Activated naive CD4-positive, alpha-beta T cell treated with Interleukin-2 at 50 U/mL for 16 hours (primary cell): ENCODE results near the gene RBM27.
A peak's percentile ranks its signal among the peaks of the same experiment; 100 is the strongest.
"Not testable (repeated sequence)": the region's sequence is repeated elsewhere in the genome, so short reads cannot be mapped to it uniquely, and the experiment has no call there.

Source experiments
- DNase-seq: peaks from one replicate; pipeline ENCODE4 v3.0.0-alpha.2; 2020

Gene RBM27, protein sequence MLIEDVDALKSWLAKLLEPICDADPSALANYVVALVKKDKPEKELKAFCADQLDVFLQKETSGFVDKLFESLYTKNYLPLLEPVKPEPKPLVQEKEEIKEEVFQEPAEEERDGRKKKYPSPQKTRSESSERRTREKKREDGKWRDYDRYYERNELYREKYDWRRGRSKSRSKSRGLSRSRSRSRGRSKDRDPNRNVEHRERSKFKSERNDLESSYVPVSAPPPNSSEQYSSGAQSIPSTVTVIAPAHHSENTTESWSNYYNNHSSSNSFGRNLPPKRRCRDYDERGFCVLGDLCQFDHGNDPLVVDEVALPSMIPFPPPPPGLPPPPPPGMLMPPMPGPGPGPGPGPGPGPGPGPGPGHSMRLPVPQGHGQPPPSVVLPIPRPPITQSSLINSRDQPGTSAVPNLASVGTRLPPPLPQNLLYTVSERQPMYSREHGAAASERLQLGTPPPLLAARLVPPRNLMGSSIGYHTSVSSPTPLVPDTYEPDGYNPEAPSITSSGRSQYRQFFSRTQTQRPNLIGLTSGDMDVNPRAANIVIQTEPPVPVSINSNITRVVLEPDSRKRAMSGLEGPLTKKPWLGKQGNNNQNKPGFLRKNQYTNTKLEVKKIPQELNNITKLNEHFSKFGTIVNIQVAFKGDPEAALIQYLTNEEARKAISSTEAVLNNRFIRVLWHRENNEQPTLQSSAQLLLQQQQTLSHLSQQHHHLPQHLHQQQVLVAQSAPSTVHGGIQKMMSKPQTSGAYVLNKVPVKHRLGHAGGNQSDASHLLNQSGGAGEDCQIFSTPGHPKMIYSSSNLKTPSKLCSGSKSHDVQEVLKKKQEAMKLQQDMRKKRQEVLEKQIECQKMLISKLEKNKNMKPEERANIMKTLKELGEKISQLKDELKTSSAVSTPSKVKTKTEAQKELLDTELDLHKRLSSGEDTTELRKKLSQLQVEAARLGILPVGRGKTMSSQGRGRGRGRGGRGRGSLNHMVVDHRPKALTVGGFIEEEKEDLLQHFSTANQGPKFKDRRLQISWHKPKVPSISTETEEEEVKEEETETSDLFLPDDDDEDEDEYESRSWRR

DNA sequence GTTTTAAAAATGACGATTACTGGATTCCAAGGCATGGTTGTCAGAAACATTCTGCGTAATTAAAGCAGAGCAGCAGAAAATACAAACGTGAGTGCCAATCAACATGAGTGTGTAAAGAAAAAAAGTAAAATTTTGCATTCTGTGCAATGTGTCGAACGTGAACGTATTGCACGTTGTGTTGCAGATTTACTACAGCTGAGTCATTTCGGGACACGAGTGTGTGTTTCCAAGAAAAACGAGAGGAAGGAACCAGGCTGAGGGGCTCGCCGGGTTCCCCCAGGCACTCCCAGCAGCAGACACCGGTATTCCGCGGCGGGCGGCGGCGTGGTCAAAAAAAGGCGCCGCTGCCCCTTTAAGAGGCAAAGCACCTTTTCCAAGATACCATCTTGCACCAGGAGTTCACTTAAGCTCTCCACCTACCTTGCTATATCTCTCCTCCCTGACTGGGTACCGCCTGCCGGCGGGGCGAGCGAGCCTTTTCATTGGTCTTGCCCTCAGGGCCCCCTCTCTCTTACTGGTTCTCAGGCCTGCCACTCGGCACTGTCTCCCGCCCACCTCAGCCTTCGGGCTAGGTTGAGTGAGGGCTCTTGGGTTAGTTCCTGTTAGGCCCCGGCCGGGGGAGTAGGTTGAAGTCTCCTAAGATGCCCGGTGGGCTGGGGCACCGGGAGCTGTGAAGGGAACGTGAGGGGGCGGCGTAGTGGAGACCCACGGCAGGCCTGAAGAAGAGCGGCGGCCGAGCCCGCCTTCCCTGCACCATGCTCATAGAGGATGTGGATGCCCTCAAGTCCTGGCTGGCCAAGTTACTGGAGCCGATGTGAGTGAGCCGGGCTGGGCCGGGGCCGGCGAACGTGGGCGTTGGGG lies at the start of gene RBM27:
RBM27 (plus strand) TSS at position 595 of the 861 bp plus-strand sequence; CDS start at position 756, 161 bp downstream.
- peak; percentile 98 for DNase-seq

DNA sequence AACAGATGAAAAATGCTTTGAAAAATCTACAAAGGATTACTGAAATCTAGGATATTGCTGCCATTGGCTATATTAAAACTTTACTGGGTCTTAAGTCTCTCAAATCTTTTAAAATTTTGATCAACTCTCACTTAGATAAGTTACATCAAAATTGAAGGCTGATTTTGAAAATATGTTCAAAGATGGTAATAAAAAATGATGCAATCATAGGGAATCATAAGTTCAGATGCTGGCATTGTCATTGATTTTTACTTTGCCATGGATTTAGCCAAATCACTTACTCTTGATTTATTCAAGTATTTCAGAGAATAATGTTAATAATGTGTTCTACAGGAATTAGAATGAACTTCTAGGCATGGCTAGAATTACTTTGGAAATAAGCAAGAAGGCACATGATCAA lies 45.1 kb upstream of the RBM27 start:
- DNase-seq, result no peak

DNA sequence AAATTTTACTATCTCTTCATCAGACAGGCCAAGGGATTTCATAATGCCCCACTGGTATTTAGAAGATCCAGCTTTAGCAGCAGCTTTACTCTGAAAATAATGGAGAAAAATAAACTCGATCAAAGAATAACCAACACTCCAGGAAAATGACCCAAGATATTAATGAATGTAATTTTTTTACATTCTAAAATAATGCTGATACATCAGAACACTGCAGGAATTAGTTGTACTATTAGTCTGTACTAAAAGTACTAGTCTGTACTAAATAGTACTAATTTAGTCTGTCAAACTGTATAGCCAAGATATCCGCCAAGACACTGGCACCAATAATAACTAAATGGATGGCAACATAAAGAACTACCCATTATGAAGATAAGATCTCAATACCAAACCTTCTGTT lies 39.0 kb upstream of the RBM27 start:
- DNase-seq, result no peak

DNA sequence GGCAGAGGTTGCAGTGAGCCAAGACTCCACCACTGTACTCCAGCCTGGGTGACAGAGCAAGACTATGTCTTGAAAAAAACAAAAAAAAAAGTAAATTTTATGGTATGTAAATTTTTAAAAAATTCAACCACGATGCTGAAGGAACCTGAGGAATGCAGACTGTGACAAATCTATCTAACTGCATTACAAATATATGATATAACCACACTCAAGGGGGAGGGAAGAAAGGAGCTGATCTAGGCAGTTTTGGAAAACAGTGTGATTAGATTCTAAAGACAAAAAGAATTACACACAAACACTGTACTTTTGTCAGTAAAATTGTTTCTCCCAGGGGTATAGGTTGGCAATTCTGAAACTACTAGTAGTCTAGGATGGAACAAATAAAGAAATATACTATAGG lies 37.9 kb upstream of the RBM27 start:
- no peak for DNase-seq

DNA sequence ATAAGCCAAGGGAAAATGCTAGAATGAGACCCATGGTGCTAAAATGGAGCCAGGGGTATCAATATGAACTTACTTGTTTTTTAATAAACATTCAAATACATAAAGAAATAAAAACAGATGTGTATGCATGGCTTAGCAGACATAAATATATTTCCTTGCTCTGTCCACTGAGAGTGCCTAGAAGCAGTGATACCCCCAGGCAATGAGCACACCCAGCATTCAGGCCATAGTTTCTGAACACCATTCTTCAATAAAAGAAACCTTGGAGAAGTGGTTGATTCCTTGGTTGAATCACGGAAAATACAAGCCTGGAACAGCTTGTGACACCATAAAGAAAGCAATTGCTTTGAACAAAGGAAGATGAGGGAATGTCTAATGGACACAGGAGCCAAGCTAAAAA lies 37.5 kb upstream of the RBM27 start:
- no peak for DNase-seq

DNA sequence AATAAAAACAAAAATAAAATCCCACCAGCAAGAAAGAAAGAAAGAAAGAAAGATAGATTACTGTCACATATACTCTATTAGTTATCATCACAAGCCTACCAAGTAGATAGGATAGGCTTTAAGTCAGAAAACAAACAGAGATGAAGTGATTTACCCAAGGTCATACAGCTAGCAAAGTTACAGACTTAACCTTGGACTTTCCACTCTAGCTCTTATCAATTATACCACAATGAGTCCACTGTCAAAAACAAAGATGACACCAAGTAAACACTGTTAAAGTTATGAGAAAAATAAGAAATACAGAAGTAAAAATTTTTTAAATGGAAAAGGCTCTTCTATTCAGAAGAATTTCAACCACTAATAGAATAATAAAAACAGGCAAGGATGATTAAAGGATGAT lies 34.3 kb upstream of the RBM27 start:
- DNase-seq, result no peak

DNA sequence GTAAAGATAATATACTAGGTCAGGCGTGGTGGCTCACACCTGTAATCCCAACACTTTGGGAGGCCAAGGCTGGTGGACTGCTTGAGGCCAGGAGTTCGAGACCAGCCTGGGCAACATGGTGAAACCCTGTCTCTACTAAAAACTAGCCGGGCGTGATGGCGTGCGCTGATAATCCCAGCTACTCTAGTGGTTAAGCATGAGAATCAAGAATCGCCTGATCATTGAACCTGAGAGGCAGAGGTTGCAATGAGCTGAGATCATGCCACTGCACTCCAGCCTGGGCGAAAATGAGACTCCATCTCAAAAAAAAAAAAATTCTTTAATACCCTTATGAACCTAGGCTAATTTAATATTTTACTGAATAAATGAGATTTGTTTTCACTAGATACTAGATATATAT lies 30.4 kb upstream of the RBM27 start:
- DNase-seq, result not testable (repeated sequence)

DNA sequence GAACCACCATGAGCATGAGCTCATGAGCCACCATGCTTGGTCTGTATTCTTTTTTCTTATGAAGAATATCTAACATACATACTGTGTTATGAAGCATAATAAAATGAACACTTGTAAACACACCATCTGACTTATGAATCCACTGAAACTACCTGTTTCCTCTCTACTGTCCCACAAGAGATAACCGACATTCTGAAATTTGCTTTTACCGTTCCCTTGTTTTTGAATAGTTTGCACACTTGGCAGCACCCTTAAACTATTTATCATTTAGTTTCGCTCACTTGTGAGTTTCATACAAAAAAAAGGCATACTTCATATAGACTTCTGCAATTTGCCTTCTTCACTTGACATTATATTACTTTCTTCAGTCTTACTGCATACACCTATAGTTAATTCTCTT lies 29.8 kb upstream of the RBM27 start:
- DNase-seq, result no peak

DNA sequence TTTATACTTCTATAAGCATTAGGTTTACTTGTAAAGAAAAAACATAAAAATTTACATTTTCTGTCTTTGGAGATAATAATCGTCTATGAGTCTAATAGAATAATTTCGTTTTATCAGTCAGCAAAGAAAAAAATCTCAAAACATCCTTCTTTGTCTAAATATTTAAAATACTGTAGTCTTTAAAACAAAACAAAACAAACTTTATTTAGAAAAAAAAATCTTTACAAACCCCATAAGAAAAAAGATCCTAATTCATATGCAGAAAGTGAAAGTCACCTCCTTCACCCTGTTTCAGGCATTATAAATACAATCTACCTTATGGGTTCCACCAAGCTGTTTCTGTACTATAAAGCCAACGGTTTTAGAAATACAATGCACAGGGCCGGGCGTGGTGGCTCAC lies 26.6 kb upstream of the RBM27 start:
- DNase-seq, result no peak

DNA sequence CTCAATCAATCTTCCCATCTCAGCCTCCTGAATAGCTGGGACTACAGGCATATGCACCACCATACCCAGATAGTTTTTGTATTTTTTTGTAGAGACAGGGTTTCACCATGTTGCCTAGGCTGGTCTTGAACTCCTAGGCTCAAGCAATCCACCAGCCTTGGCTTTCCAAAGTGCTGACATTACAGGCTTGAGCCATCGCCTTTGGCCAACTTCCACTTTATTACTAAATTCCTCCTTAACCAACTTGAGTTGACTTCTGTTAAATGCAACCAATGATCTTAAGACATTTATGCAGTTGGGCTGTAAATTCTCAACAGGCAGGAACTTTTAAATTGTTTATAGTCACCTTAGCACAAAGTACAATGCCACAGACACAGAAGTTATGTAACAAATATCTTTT lies 23.7 kb upstream of the RBM27 start:
- DNase-seq, result no peak

DNA sequence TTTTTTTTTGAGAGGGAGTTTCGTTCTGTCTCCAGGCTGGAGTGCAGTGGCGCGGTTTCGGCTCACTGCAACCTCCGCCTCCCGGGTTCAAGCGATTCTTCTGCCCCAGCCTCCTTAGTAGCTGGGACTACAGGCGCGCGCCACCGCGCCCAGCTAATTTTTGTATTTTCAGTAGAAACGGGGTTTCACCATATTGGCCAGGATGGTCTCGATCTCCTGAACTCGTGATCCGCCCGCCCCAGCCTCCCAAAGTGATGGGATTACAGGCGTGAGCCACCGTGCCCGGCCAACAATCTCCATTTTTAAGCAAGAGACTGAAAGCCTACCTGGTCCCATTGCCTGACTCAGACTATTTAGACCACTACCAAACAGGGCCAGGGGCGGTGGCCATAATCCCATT lies 20.0 kb upstream of the RBM27 start:
- DNase-seq, result not testable (repeated sequence)

DNA sequence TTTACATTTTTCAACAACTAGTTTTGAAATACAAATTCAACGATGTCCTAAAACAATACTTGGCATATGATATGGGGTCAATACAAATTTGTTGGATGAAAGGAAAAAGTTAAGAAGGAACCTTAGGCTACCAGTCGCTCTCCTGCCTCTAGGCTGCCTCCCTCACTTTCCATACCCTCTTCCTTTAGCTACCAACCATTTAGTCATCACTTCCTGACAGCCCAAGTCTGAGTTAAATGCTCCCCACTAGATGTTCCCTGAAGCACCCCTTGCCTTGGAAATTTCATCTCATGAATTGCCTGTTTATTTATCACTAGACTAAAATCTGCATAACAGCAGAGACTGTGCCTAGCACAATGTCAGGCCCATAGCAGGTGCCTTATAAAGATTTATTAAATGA lies 18.2 kb upstream of the RBM27 start:
- no peak for DNase-seq

DNA sequence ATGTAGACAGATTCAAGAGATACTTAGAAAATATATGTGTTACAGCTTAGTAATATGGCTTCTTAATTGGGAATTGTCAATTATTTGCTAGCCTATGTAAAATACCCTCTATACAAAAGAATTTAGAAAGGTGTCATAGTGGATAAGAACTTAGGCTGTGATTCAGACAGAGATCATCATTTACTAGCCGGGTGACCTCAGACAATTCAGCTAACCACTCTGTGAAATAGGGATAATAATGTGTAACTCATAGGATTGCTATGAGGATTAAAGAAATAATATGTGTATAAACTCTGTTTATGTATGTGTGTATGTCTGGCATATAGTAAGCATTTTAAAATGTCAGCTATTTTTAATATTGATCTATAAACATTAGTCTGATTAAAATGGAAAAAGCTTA lies 15.0 kb upstream of the RBM27 start:
- DNase-seq, result no peak

DNA sequence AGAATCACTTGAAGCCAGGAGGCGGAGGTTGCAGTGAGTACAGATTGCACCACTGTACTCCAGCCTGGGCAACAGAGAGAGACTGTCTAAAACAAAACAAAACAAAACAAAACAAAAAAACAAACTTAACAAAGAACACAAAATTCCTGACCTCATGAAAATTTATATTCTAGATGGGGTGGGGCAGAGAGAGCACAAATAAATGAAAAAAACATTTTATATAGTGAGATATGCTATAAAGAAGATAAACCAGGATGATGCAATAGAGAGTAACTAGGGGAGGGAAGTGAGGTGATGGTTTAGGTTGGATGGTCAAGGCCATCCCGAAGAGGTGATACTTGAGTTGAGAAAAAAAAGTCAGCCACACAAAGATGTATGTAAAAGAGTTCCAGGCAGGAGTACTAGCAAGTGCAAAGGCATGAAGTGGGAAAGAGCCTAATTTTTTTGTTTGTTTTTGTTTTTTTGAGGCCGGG lies 10.8 kb upstream of the RBM27 start:
- DNase-seq, result no peak

DNA sequence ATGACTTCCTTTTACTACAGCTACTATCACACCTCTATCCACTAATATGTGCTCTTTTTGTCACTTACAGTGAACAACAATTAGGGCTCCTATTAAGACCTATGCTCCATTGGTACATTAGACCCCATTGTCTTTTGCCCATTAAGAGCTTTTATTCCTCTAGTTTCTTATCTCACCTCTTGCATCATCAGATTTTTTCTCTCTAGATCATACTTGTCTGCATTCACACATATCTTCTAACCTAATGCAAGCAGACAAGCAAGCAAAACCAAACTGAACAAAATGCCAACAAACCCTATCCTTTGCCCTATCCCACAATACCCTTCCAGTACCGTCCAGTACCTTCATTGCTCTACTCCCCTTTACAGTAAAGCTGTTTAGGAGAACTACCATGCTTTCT lies 10.1 kb upstream of the RBM27 start:
- DNase-seq, result no peak

DNA sequence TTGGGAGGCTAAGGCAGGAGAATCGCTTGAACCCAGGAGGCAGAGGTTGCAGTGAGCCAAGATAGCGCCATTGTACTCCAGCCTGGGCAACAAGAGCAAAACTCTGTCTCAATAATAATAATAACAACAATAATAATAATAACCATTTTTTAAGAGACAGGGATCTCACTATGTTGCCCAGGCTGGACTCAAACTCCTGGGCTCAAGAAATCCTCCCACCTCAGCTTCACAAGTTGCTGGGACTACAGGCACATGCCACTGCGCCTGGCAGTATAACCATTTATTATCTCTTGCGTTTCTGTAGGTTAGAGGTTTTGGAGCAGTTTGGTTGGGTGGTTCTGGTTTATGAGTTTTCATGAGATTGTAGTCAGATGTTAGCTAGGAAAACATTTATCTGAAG lies 8.4 kb upstream of the RBM27 start:
- not testable (repeated sequence) for DNase-seq

DNA sequence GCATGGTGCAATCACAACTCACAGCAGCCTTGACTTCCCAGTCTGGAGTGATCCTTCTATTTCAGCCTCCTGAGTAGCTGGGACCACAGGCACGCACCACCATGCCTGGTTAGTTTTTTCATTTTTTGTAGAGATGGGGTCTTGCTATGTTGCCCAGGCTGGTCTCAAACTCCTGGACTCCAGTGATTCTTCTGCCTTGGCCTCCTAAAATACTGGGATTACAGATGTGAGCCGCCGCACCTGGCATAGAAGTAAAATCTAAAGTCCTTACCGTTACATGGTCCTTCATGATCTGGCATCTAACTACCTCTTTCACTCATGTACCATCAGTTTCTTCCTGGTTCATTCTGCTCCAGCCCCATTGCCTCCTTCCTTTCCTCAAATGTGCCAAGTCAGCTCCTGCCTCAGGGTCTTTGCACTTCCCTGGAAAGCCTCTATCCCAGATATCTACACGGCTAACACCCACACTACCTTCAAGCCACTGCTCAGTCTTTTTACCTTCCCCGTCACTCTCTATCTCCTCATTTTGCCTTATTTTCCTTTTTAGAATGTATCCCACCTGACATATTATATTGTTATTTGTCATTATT lies 6.9 kb upstream of the RBM27 start:
- no peak for DNase-seq

DNA sequence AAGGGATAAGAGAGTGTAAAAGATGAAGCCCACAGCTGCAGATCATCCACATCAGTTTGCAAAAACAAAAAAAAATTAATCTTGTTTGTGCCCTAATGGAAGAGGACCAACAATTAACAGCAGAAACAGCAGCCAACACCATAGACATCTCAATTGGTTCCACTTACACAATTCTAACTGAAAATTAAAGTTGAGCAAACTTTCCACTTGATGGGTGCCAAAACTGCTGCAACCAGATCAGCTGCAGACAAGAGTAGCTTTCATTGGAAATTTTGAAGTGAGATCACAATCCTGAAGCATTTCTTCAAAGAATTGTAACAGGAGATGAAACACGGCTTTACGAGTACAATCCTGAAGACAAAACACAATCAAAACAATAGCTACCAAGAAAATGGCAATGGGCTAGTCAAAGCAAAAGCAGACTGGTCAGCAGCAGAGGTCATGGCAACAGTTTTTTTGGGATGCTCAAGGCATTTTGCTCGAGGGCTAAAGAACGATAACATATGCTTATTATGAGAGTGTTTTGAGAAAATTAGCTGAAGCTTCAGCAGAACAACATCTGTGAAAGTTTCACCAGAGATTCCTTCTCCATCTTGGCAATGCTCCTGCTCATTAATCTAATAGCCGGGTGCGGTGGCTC lies 4.1 kb upstream of the RBM27 start:
- no peak for DNase-seq

DNA sequence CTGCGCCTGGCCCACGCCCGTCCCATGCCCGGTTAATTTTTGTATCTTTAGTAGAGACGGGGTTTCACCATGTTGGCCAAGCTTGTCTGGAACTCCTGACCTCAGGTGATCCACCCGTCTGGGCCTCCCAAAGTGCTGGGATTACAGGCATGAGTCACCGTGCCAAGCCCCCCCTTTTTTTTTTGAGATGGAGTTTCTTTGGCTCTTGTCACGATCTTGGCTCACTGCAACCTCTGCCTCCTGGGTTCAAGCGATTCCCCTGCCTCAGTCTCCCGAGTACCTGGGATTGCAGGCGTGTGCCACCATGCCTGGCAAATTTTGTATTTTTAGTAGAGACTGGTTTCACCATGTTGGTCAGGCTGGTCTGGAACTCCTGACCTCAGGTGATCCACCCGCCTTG lies 1.6 kb upstream of the RBM27 start:
- not testable (repeated sequence) for DNase-seq

DNA sequence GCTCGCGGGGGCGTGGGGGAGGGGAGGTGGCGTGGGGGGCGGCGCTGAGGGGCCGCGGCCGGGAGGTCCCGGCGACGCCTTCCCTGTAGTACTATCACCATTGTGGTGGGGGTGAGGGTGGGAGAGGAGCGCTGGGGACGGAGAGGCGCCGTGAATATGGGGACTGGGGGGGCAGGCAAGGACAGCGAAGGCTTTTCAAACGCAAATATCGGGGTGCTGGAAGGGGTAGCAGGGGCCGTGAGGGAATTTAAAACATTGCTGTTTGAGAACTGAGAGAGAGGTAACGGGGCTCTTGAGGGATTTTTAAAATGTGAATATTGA lies 427 bp downstream of the RBM27 start:
- DNase-seq, result no peak

DNA sequence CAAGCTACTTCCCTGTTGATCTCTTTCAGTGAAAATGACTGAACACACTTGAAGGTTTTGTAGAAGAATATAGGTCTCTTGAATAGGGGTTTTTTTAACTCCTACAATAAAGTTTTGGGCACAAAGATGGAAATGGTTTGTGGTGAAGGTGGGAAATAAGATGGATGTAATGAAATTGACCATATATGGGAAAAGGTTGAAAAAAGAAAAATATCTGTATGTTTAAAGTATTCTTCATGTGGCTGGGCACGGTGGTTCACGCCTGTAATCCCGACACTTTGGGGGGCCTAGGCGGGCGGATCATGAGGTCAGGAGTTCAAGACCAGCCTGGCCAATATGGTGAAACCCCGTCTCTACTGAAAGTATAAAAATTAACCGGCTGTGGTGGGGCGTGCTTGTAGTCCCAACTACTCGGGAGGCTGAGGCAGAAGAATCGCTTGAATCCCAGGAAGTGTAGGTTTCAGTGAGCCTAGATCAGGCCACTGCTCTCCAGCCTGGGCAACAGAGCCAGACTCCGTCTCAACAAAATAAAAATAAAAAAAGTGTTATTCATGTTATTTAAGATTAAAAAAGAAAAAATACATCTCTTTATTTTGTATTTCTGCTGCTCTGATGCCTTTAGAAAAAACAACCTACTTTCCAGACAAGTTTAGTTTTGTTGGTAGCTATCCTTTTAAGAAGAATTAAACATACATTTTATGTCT lies 2.2 kb downstream of the RBM27 start:
- DNase-seq, result peak; percentile 8
